ENCODE results near the gene RAPGEF3.

GRCh38 chr12:47774663-47775062, 16.0 kb upstream of the RAPGEF3 start:
- TF ChIP-seq TAF1 (IDR thresholded peaks at IDR 0.05; ENCODE audit: borderline replicate concordance, low read depth, low read length) = no peak
- no peak for TF ChIP-seq POLR2AphosphoS5 (IDR thresholded peaks at IDR 0.05; ENCODE audit: low read depth, low read length)
